Keratinocyte (primary cell): ENCODE results near the gene WDR3.

ENCODE experiments used
- EZH2 ChIP-seq: IDR thresholded peaks from one replicate; pipeline ENCODE4 v1.6.1; 2012; ENCODE audit warnings: inconsistent platforms, mild to moderate bottlenecking, low read length, moderate library complexity
- TF ChIP-seq, protein P1 (sequence below), 3 experiments: IDR thresholded peaks in 1 of 3; conservative IDR thresholded peaks in 1 of 3; optimal IDR thresholded peaks in 1 of 3; 2 replicates in 2 of 3; 3 replicates in 1 of 3; pipeline versions ENCODE3 to v1.5.1; 2011; ENCODE audit warnings: low read length in 3 of 3, mild to moderate bottlenecking in 3 of 3, moderate library complexity in 2 of 3, control low read depth in 1 of 3, inconsistent platforms in 1 of 3; ENCODE audit not compliant: insufficient read depth in 2 of 3; ENCODE audit errors: extremely low read depth in 1 of 3

DNA sequence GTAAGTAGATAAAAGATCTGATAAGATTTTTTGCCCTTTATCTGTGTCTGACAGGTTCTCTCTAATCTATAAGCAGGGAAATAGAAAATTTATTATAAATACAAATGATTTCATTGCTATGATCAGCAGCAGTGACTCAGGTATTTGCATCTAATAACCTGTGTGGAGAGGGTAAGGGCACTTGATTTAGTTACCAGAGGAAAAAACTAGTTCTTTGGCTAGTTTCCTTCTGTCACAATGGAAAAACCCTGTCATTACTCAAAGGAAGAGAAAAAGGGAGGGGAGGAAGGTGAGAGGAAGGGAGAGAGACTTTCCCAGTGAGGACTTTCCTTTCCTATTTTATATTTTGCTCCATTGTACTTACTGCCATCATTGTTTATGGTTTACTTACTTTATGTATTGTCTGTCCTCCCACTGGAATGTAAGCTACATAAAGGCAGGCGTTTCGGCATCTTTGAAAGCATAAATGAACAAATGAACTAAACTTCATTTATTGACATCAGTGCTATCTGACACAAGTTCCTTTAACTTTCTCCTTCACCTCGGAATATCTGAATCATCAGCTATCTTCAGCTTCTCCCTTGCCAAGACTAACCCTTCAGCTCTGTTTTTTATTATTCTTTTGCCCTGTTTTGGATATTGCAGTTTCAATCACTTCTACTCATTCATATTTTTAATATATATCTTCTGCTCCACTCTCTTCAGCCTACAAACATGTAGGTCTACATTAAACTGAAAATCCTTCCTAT, 34.9 kb downstream of the WDR3 start:
- TF ChIP-seq, protein P1, sequence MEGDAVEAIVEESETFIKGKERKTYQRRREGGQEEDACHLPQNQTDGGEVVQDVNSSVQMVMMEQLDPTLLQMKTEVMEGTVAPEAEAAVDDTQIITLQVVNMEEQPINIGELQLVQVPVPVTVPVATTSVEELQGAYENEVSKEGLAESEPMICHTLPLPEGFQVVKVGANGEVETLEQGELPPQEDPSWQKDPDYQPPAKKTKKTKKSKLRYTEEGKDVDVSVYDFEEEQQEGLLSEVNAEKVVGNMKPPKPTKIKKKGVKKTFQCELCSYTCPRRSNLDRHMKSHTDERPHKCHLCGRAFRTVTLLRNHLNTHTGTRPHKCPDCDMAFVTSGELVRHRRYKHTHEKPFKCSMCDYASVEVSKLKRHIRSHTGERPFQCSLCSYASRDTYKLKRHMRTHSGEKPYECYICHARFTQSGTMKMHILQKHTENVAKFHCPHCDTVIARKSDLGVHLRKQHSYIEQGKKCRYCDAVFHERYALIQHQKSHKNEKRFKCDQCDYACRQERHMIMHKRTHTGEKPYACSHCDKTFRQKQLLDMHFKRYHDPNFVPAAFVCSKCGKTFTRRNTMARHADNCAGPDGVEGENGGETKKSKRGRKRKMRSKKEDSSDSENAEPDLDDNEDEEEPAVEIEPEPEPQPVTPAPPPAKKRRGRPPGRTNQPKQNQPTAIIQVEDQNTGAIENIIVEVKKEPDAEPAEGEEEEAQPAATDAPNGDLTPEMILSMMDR (optimal IDR thresholded peaks at IDR 0.05 in 1 of 3, IDR thresholded peaks at IDR 0.05 in 1 of 3, conservative IDR thresholded peaks at IDR 0.05 in 1 of 3; ENCODE audit: extremely low read depth in 1 of 3, insufficient read depth in 2 of 3, low read length in 3 of 3): no peak
- TF ChIP-seq EZH2: no peak
